C4-2B (cell line): ENCODE results near the gene SLC51B.

Experiments used
- H3K27ac ChIP-seq: fragments of 450-650 bp; 2 replicates; pipeline ENCODE4 v1.5.1; 2017
- CTCF ChIP-seq: fragments of 450-650 bp; conservative IDR thresholded peaks from 2 replicates; pipeline ENCODE4 v1.5.1; 2017; ENCODE audit warnings: mild to moderate bottlenecking
- ZFX ChIP-seq: fragments of 450-650 bp; IDR thresholded peaks from 2 replicates; pipeline ENCODE4 v1.6.1; 2017

The SLC51B gene

GRCh38 chr15:65032801-65033537 is 12.2 kb upstream of the SLC51B start:
- H3K27ac ChIP-seq = no peak overlapping the region
- TF ChIP-seq CTCF (peak; percentile 85), ZFX (no peak)

- H3K27ac ChIP-seq = no peak overlapping the region
Measured at GRCh38 chr15:65033659-65034269, 11.4 kb upstream of the SLC51B start.

GRCh38 chr15:65034719-65035118 is 10.5 kb upstream of the SLC51B start:
- no peak overlapping the region for H3K27ac ChIP-seq
- TF ChIP-seq CTCF (no peak), ZFX (no peak)

More at GRCh38 chr15:65033659-65034269, 11.4 kb upstream of the SLC51B start:
- no peak for TF ChIP-seq ZFX
- TF ChIP-seq CTCF = peak; percentile 49

GRCh38 chr15:65037309-65037708 is 7.9 kb upstream of the SLC51B start:
- no peak overlapping the region for H3K27ac ChIP-seq
- TF ChIP-seq CTCF (no peak), ZFX (no peak)

GRCh38 chr15:65038428-65038827 is 6.8 kb upstream of the SLC51B start:
- no peak overlapping the region for H3K27ac ChIP-seq
- TF ChIP-seq ZFX = no peak
- no peak for TF ChIP-seq CTCF

- TF ChIP-seq CTCF (no peak), ZFX (no peak)
- no peak overlapping the region for H3K27ac ChIP-seq
Measured at GRCh38 chr15:65038836-65039235, 6.4 kb upstream of the SLC51B start.

- TF ChIP-seq ZFX = no peak
- no peak for TF ChIP-seq CTCF
- no peak overlapping the region for H3K27ac ChIP-seq
Measured at GRCh38 chr15:65040461-65040860, 4.7 kb upstream of the SLC51B start.
